CD4-positive, alpha-beta T cell treated with Interleukin-17A for 4 hours (primary cell): ENCODE measurements around the gene FAM83E.

ENCODE experiments used
- DNase-seq: peaks from one replicate; pipeline ENCODE4 v3.0.0-alpha.2; 2020; ENCODE audit warnings: mixed read lengths

Gene FAM83E

DNA sequence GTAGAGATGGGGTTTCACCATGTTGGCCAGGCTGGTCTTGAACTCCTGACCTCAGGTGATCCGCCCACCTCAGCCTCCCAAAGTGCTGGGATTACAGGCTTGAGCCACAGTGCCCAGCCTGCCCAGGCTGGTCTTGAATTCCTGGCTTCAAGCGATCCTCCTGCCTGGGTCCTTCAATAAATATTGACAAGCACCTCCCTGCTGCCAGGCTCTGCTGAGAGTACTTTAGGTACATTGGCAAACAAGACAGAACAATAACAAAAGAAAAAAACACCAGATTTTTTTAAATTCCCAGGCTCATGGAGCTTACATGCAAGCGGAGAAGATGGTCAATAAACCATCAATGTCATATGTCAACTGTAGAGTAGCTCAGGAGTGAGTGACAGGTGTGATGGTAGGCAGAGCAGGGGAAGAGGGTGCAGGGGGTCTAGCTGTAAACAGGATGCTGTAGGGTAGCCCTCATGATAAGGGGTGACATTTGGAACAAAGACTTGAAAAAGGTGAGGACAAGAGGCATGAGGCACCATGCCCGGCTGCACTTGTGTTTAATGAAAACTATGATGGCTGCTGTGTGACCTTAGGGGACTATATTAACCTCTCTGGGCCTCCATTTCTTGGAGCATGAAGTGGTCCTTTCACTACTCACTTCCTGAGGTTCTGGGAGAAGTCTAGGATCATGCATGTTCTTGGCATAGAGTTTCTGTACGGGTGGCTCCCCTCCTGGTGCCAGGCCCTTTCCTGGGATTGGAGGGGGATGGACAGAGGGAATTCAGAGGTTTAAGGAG, 43.3 kb downstream of the FAM83E start:
- DNase-seq: no peak

DNA sequence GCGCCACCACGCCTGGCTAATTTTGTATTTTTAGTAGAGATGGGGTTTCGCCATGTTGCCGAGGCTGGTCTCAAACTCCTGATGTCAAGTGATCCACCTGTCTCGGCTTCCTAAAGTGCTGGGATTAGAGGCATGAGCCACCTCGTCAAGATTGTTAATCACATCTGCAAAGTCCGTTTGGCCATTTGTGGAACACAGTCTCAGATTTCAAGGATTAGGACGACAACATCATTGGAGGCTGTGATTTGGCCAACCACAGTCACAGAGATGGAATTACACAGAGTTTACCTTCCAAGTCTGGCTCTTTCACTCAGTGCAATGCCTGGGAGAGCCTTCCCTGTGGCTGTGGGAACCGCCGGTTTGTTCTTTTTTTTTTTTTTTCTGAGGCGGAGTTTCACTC, 45.1 kb downstream of the FAM83E start:
- no peak for DNase-seq

DNA sequence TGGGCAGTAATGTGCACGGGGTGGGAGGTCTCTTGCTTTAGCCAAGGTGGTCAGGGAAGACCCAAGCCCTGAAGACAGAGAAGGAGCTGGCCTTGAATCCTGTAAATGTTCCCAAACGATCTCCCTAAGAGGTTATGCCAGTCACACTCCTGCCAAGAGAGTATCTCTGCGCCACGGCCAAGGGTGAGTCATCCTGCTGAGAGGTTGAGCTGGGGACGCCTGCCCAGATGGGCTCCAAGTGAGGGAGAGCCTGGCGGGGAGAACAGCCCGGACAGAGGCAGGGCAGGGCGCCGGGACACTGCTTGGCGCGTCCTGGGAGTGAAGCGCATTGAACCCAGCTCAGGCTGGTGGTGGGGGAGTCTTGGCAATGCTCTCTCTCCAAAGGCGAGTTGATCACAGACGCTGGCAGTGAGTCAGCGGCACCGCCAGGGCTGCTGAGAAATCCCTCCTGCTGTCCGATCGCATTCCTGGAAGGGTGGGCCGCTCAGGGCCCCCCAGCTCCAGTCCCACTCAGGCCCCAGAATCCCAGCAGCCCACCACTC, 46.5 kb downstream of the FAM83E start:
- no peak for DNase-seq

DNA sequence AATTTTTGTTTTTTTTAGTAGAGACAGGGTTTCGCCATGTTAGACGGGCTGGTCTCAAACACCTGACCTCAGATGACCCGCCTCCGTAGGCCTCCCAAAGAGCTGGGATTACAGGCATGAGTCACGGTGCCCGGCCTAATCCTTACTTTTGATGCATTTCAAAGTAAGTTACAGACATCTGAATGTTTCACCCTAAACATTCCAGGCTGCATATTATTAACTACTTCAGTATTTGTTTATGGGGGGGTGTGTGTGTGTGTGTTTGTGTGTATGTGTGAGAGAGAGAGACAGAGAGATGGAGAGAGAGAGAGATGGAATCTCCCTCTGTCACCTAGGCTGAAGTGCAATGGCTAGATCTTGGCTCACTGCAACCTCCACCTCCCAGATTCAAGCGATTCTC, 49.8 kb downstream of the FAM83E start:
- no peak for DNase-seq
